GM12864 (cell line): ENCODE results near the gene QRFP.

ENCODE experiments used
- DNase-seq: peaks from one replicate; pipeline ENCODE4 v3.0.0-alpha.2; 2011; ENCODE audit warnings: low read depth
- H3K4me3 ChIP-seq: 2 replicates; pipeline ENCODE4 v1.5.1; 2011; ENCODE audit warnings: mild to moderate bottlenecking, low read depth, low read length, control low read depth
- CTCF ChIP-seq: IDR thresholded peaks from 2 replicates; pipeline ENCODE4 v1.5.1; 2011; ENCODE audit warnings: low read depth, mild to moderate bottlenecking, moderate library complexity, low read length, control low read depth, inconsistent platforms; ENCODE audit errors: missing control alignments

Gene QRFP

GRCh38 chr9:130884111-130884531, 12.5 kb downstream of the QRFP start:
- no peak for TF ChIP-seq CTCF
- DNase-seq: no peak

GRCh38 chr9:130883479-130883878, 13.1 kb downstream of the QRFP start:
- TF ChIP-seq CTCF: no peak
- no peak for DNase-seq
- H3K4me3 ChIP-seq: no peak overlapping the region

More at GRCh38 chr9:130884111-130884531, 12.5 kb downstream of the QRFP start:
- H3K4me3 ChIP-seq: no peak overlapping the region

GRCh38 chr9:130882696-130883225, 13.9 kb downstream of the QRFP start:
- no peak overlapping the region for H3K4me3 ChIP-seq
- DNase-seq: no peak
- TF ChIP-seq CTCF: no peak

- no peak for TF ChIP-seq CTCF
- H3K4me3 ChIP-seq: no peak overlapping the region
- no peak for DNase-seq
These were observed 15.1 kb downstream of the QRFP start for GRCh38 chr9:130881516-130881915.

GRCh38 chr9:130880599-130881220, 15.9 kb downstream of the QRFP start:
- TF ChIP-seq CTCF: no peak
- H3K4me3 ChIP-seq: no peak overlapping the region
- DNase-seq: no peak

GRCh38 chr9:130879863-130880411, 16.7 kb downstream of the QRFP start:
- DNase-seq: no peak
- no peak overlapping the region for H3K4me3 ChIP-seq
- TF ChIP-seq CTCF: no peak

- no peak overlapping the region for H3K4me3 ChIP-seq
- TF ChIP-seq CTCF: no peak
- no peak for DNase-seq
These were observed 18.3 kb downstream of the QRFP start for GRCh38 chr9:130878295-130878694.
